ENCODE measurements around the gene CABLES1. TPM values are rescaled to one million over a fixed set of nuclear protein-coding genes. Genes with fewer than 3 reads are reported as not detected.

CABLES1 gene
- total and polyA plus RNA-seq, 2 of the 4 experiments (the other 2 are of a cell fraction), result 4.7 to 5.7 TPM

- TF ChIP-seq MAFK (IDR thresholded peaks at IDR 0.05; ENCODE audit: low read depth, low read length), result no peak
- no peak for TF ChIP-seq RCOR1 (IDR thresholded peaks at IDR 0.05; ENCODE audit: insufficient replicate concordance, low read length)
- TF ChIP-seq, protein P1, sequence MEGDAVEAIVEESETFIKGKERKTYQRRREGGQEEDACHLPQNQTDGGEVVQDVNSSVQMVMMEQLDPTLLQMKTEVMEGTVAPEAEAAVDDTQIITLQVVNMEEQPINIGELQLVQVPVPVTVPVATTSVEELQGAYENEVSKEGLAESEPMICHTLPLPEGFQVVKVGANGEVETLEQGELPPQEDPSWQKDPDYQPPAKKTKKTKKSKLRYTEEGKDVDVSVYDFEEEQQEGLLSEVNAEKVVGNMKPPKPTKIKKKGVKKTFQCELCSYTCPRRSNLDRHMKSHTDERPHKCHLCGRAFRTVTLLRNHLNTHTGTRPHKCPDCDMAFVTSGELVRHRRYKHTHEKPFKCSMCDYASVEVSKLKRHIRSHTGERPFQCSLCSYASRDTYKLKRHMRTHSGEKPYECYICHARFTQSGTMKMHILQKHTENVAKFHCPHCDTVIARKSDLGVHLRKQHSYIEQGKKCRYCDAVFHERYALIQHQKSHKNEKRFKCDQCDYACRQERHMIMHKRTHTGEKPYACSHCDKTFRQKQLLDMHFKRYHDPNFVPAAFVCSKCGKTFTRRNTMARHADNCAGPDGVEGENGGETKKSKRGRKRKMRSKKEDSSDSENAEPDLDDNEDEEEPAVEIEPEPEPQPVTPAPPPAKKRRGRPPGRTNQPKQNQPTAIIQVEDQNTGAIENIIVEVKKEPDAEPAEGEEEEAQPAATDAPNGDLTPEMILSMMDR (conservative IDR thresholded peaks at IDR 0.05; ENCODE audit: low read depth, low read length), result no peak
Observed at GRCh38 chr18:23227726-23228070, 92.4 kb downstream of the CABLES1 start (continued).
